OCI-LY7 (cell line): ENCODE data around the gene TSC22D2.

Source experiments
- CTCF ChIP-seq: fragments of 200-600 bp; sonication (generic); conservative IDR thresholded peaks from 2 replicates; pipeline ENCODE4 v1.5.1; 2014; ENCODE audit warnings: mild to moderate bottlenecking, antibody characterized with exemption, low read length, moderate library complexity, mixed read lengths
- EZH2phosphoT487 ChIP-seq: fragments of 200-600 bp; sonication (generic); IDR thresholded peaks from 2 replicates; pipeline ENCODE4 v1.6.1; 2018; ENCODE audit warnings: low read depth, borderline replicate concordance, mild to moderate bottlenecking, mixed run types, antibody characterized with exemption, low read length, moderate library complexity, mixed read lengths

DNA sequence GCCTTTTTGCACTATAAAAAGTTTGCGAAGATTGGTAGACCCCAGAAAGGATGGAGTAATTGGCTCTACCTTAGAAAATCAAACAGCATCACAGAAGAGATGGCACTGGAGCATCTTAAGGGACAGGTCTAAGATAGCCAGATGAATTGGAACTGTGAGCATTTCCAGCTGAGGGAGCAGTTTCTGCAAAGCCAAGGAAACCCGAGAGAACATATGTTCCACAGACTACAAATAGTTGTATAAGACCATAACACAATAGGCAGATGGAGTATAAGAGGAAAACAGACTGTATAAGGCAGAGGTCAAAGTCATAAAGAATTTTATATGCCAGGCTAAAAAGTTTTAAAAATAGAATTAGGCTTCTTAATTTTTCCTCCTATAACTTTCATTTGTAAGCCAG, 46.0 kb downstream of the TSC22D2 start:
- TF ChIP-seq CTCF (no peak), EZH2phosphoT487 (no peak)
